Measurements from ENCODE around the gene PPP2R2C. TPM values are rescaled to one million over a fixed set of nuclear protein-coding genes. Genes with fewer than 3 reads are reported as not detected.

Gene PPP2R2C
- total RNA-seq, 4 donors from 2014 or later: 50.7 to 81.3 (median 62.0) TPM

DNA sequence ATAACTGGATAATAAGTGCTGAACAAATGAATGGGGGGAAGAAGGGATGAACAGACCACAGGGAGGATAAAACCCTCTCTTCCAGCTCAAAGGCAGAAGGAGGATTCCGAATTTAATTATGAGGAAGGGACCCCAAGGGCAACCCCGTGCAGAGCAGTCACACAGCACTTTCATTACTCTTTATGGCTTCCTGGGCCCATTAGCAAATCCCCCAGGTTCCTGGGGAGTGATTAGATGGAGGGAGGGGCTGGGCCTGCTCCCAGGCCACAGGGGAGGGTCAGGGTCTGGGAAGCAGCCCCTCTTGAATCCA, 67.1 kb downstream of the PPP2R2C start:
- no peak for DNase-seq (ENCODE audit: low spot score in 2 of 2)
- TF ChIP-seq CTCF (IDR thresholded peaks at IDR 0.05) (no peak), POLR2A (IDR thresholded peaks at IDR 0.05) (no peak)
- intact Hi-C loops (cut with DNase I; ENCODE audit: low total_unique reads): no loop called here
- 34 to 51% methylated on average over 2 of the region's 2 CpGs for WGBS, 2 donors
- H3K4me3 ChIP-seq (ENCODE audit: low read depth, poor library complexity, severe bottlenecking): no peak overlapping the region

DNA sequence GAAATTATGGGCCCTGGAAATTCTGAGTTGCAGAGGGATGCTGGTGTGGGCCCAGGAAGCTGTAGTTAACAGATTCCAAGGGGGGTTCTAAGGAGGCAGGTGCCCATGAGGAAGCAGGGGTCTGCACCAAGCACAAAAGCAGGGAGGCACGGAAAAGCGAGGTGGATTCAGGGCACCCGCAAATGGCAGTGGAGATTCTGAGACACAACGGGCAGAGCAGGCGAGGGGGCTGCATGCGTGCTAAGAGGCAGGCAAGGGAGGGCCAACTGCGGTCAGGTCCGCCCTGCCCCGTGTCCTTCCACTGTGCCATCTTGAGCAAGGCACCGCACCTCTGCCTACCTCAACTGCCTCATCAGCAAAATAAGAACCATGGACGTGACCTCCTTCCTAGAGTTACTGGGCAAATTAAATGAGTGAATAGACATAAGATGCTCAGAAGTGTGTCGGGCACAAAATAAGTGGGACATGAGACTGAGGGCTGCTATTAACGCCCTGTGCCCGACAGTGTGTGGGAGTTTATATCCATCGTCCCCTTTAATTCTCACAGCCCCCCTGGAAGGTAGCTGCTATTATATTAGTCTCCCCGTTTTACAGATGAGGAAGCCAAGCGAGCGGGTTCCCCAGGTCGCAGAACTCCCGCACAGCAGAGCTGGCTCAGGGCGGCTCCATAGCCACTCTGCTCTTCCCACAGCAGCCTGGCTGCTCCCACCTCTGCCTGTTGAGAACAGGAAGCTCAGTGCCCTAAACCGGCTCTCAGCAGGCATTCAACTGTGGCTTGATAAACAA, 67.6 kb downstream of the PPP2R2C start:
- TF ChIP-seq CTCF (IDR thresholded peaks at IDR 0.05) (no peak), POLR2A (IDR thresholded peaks at IDR 0.05) (no peak)
- intact Hi-C loops (cut with DNase I; ENCODE audit: low total_unique reads): no loop called here
- WGBS, 2 donors: 73 to 74% methylated on average over 22 of the region's 22 CpGs
- no peak for DNase-seq (ENCODE audit: low spot score in 2 of 2)
- H3K4me3 ChIP-seq (ENCODE audit: low read depth, poor library complexity, severe bottlenecking): no peak overlapping the region

- intact Hi-C loops (cut with DNase I; ENCODE audit: low total_unique reads): no loop called here
- H3K4me3 ChIP-seq (ENCODE audit: low read depth, poor library complexity, severe bottlenecking): no peak overlapping the region
- TF ChIP-seq POLR2A (IDR thresholded peaks at IDR 0.05) (no peak), CTCF (IDR thresholded peaks at IDR 0.05) (no peak)
- WGBS, 2 donors: 23 to 29% methylated on average over 7 of the region's 7 CpGs
- no peak for DNase-seq (ENCODE audit: low spot score in 2 of 2)
These were observed 69.1 kb downstream of the PPP2R2C start for GRCh38 chr4:6403400-6403685.

- intact Hi-C loops (cut with DNase I; ENCODE audit: low total_unique reads): no loop called here
- 47 to 58% methylated on average over 18 of the region's 18 CpGs for WGBS, 2 donors
- H3K4me3 ChIP-seq (ENCODE audit: low read depth, poor library complexity, severe bottlenecking): no peak overlapping the region
- no peak for DNase-seq (ENCODE audit: low spot score in 2 of 2)
- TF ChIP-seq CTCF (IDR thresholded peaks at IDR 0.05) (no peak), POLR2A (IDR thresholded peaks at IDR 0.05) (no peak)
These were observed 69.6 kb downstream of the PPP2R2C start for GRCh38 chr4:6402566-6403399.

DNA sequence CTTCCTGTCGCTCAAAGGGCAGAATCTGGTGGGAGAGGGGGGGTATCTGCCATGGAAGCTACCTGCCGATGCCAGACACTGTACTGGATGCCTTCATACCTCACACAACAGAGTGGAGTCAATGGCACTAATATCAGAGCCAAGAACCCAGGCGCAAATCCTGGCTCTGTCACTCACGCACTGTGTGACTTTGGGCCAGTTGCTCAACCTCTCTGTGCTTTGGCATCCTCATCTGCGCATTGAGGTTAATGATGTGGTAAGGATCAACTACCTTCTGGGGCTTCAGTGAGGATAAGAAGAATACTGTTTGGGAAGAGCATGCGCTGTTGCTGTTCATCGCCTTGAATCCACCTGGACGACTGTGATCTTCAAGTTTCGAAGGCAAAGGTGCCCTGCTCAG, 70.6 kb downstream of the PPP2R2C start:
- WGBS, 2 donors: 89 to 93% methylated on average over 9 of the region's 9 CpGs
- TF ChIP-seq CTCF (IDR thresholded peaks at IDR 0.05) (no peak), POLR2A (IDR thresholded peaks at IDR 0.05) (no peak)
- intact Hi-C loops (cut with DNase I; ENCODE audit: low total_unique reads): no loop called here
- no peak for DNase-seq (ENCODE audit: low spot score in 2 of 2)
- no peak overlapping the region for H3K4me3 ChIP-seq (ENCODE audit: low read depth, poor library complexity, severe bottlenecking)
